Measurements from ENCODE around the gene BCAR1. TPM values are rescaled to one million over a fixed set of nuclear protein-coding genes. Genes with fewer than 3 reads are reported as not detected.

Gene BCAR1
- total and polyA plus RNA-seq, 8 donors: 39.6 to 73.6 (median 52.8) TPM

DNA sequence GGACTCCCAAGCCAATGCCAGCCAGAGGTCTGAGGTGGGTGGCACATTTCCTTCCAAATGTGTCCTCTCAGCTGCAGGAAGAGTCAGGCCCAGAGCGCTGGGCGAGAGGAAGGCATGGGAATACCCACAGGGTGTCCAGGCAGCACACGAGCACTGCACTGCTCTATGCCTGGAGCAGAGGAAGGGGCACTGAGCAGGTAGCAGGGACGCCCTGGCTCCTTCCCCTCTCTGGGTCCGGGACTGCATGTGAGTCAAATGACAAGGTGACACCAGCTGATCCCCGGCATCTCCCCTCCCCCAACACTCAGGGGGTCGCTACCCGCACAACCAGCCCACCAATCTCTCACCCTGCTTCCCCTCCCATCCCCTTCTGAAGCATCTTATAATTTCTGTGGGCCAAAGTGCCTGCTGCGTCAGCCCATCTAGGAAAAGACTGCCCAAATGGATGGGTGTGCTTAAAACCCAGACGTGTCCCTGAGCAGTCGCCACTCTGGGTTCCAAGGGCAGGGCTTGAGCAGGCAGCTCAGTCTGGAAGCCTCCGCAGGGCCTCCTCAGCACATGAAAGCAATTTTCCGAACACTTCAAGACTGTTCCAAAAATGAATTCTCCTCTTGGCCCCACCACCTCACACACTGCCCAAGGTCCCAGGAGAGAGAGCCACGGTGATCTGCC lies 12.0 kb upstream of the BCAR1 start:
- peaks cover 0 to 67% of the 10 kb centered on the region in 2 donors for H3K27me3 ChIP-seq
- TF ChIP-seq, protein P1, sequence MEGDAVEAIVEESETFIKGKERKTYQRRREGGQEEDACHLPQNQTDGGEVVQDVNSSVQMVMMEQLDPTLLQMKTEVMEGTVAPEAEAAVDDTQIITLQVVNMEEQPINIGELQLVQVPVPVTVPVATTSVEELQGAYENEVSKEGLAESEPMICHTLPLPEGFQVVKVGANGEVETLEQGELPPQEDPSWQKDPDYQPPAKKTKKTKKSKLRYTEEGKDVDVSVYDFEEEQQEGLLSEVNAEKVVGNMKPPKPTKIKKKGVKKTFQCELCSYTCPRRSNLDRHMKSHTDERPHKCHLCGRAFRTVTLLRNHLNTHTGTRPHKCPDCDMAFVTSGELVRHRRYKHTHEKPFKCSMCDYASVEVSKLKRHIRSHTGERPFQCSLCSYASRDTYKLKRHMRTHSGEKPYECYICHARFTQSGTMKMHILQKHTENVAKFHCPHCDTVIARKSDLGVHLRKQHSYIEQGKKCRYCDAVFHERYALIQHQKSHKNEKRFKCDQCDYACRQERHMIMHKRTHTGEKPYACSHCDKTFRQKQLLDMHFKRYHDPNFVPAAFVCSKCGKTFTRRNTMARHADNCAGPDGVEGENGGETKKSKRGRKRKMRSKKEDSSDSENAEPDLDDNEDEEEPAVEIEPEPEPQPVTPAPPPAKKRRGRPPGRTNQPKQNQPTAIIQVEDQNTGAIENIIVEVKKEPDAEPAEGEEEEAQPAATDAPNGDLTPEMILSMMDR (IDR thresholded peaks at IDR 0.05): no peak
- H3K9me3 ChIP-seq: no peaks in the 10 kb centered on the region
- H3K4me3 ChIP-seq: no peak overlapping the region
- no peak for DNase-seq
- H3K4me1 ChIP-seq: peaks cover 33 to 62% of the 10 kb centered on the region in 2 donors
- ATAC-seq: no peak
- intact Hi-C loops (cut with DNase I): no loop called here
- peak overlapping the region; percentile 83 to 94 for H3K27ac ChIP-seq
- no peaks in the 10 kb centered on the region for H3K36me3 ChIP-seq

DNA sequence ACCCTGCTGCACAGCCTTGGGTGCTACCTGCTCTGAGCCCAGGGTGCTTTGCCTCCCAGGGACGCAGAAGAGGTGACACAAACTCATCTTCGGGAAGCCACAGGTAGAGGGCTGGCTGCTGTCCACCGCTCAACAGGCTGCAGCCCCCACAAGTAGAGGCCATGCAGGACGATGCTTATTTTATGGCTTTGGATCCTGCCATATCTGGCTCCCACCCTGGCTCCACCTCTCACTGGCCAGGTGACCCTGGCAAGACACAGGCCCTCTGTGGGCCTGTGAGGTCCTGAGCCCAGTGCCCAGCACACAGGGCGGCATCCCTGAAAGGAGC lies 11.3 kb upstream of the BCAR1 start:
- H3K27ac ChIP-seq: peak overlapping the region; percentile 7 to 13
- ATAC-seq (no peak), DNase-seq (no peak)
- peaks cover 34 to 65% of the 10 kb centered on the region in 2 donors for H3K4me1 ChIP-seq
- peaks cover 0 to 62% of the 10 kb centered on the region in 2 donors for H3K27me3 ChIP-seq
- no peak overlapping the region for H3K4me3 ChIP-seq
- TF ChIP-seq, protein P1 (IDR thresholded peaks at IDR 0.05): no peak
- intact Hi-C loops (cut with DNase I): no loop called here
- H3K36me3 ChIP-seq: no peaks in the 10 kb centered on the region
- no peaks in the 10 kb centered on the region for H3K9me3 ChIP-seq

DNA sequence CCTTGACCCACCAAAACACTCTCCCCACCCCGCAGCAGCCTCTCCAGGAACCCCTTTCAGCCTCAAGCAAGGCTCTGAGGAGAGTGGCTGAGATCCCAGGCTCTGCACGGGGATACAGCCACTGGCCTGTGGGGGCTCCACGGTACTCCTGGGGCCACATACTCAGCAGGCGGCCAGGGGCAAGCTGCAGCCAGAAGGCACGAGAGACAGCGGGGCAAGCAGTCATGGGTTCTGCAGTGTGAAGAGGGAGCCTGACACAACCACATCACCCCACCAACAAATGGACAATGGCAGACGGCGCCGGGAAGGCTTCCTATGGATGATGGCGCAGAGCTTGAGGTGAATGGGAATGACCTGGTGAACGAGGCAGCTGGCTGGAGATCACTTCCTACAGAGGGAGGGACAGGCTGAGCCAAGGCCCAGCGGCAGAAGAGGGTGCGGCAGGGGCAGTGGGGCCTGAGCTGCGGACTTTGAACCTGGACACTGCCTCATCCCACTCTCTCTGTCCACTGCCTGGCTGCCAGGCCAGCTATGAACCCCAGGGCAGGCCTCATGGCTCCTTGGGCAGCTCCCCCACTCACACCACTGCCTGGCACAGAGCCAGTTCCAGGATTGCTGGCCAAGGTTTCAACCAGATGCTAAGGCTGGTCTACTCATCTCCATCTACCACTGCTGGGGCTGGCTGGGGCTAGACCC lies 10.8 kb upstream of the BCAR1 start:
- Histone ChIP-seq H3K36me3 (no peaks in the 10 kb centered on the region), H3K4me1 (peaks cover 40 to 68% of the 10 kb centered on the region in 2 donors), H3K27ac (peak overlapping the region; percentile 7 to 13), H3K27me3 (peaks cover 0 to 57% of the 10 kb centered on the region in 2 donors), H3K9me3 (no peaks in the 10 kb centered on the region), H3K4me3 (no peak overlapping the region)
- ATAC-seq: no peak
- no peak for DNase-seq
- TF ChIP-seq, protein P1 (IDR thresholded peaks at IDR 0.05): no peak
- intact Hi-C loops (cut with DNase I): no loop called here

- DNase-seq (peak in 1 of 4 donors; percentile 40), ATAC-seq (no peak)
- H3K27ac ChIP-seq: no peak overlapping the region
- H3K4me1 ChIP-seq: peaks cover 46 to 72% of the 10 kb centered on the region in 2 donors
- no peaks in the 10 kb centered on the region for H3K9me3 ChIP-seq
- TF ChIP-seq, protein P1 (IDR thresholded peaks at IDR 0.05): no peak
- no peak overlapping the region for H3K4me3 ChIP-seq
- peaks cover 0 to 54% of the 10 kb centered on the region in 2 donors for H3K27me3 ChIP-seq
- no peaks in the 10 kb centered on the region for H3K36me3 ChIP-seq
- intact Hi-C loops (cut with DNase I): no loop called here
Observed at GRCh38 chr16:75261590-75262078, 10.2 kb upstream of the BCAR1 start.

DNA sequence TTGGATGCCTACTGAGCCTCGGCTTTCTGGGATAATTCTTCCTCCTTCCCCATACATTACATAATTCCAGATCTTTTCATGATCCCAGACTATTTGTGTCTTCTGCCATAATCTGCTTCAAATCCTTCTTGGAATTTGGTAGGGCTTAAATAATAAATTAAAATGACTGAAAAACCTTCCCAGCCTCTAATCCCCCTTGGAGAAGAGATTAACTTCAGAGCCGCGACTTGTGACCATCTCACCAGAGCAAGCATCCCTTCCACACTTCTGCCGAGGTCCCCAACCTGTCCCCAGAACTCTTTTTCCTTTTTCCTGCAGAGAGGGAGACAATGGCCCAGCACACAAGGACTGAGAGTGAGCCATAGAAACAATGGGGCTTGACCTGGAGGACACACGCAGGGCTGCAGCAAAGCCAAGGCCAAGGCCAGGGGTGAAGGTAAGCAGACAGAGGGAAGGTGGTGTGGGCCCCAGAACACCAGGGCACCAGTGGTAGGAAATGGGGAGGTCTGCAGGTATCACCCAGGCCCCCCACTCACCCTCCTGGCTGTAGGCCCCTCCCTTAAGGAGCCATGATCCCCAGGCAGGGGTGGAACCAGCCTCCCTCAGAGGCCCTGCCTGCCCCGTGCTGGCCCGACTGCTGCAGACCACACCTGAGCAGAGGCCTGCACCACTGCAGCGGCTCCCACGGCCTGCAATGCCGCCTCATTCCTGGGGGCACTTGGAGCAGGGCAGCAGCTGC lies 9.6 kb upstream of the BCAR1 start:
- ATAC-seq (no peak), DNase-seq (no peak)
- no peaks in the 10 kb centered on the region for H3K36me3 ChIP-seq
- H3K27me3 ChIP-seq: peaks cover 0 to 54% of the 10 kb centered on the region in 2 donors
- TF ChIP-seq, protein P1 (IDR thresholded peaks at IDR 0.05): no peak
- intact Hi-C loops (cut with DNase I): no loop called here
- H3K27ac ChIP-seq: no peak overlapping the region
- H3K4me3 ChIP-seq: no peak overlapping the region
- H3K4me1 ChIP-seq: peaks cover 46 to 73% of the 10 kb centered on the region in 2 donors
- no peaks in the 10 kb centered on the region for H3K9me3 ChIP-seq

All from left lung (tissue), 10 donors.